GM21723 (cell line): ENCODE results near the gene CCL16.
"Not testable (repeated sequence)": the region's sequence is repeated elsewhere in the genome, so short reads cannot be mapped to it uniquely, and the experiment has no call there.

Experiments
- ATAC-seq: cut with Tn5 transposase; IDR thresholded peaks from one replicate; pipeline ENCODE4 v1.9.1; 2021; ENCODE audit warnings: mild to moderate bottlenecking, moderate library complexity; ENCODE audit not compliant: unreplicated experiment

The CCL16 gene

GRCh38 chr17:35981246-35981645, at the start of gene CCL16:
Gene CCL16 (minus strand): TSS chr17:35981497. CDS start chr17:35981420, 77 bp downstream.
- ATAC-seq, result no peak

- ATAC-seq, result no peak
These were observed 49.7 kb upstream of the CCL16 start for GRCh38 chr17:36030956-36031355.

- no peak for ATAC-seq
These were observed 46.5 kb upstream of the CCL16 start for GRCh38 chr17:36027761-36028160.

- ATAC-seq, result no peak
These were observed 43.0 kb upstream of the CCL16 start for GRCh38 chr17:36024106-36024869.

- ATAC-seq, result no peak
These were observed 38.1 kb upstream of the CCL16 start for GRCh38 chr17:36019423-36019822.

- no peak for ATAC-seq
These were observed 36.5 kb upstream of the CCL16 start, which contains the start of gene CCL23 for GRCh38 chr17:36017799-36018198. Gene CCL23 (minus strand): TSS chr17:36017972. CDS start chr17:36017897, 75 bp downstream.

GRCh38 chr17:36016555-36016954, 35.3 kb upstream of the CCL16 start:
- ATAC-seq, result no peak

GRCh38 chr17:36015895-36016294, 34.6 kb upstream of the CCL16 start:
- ATAC-seq, result not testable (repeated sequence)

- ATAC-seq, result no peak
These were observed 33.6 kb upstream of the CCL16 start for GRCh38 chr17:36014946-36015345.

- ATAC-seq, result no peak
These were observed 29.9 kb upstream of the CCL16 start for GRCh38 chr17:36011201-36011600.

GRCh38 chr17:36008998-36009665, 27.8 kb upstream of the CCL16 start:
- no peak for ATAC-seq

GRCh38 chr17:36004594-36005108, 23.4 kb upstream of the CCL16 start:
- ATAC-seq, result no peak

GRCh38 chr17:36002631-36003030, 21.3 kb upstream of the CCL16 start:
- no peak for ATAC-seq

GRCh38 chr17:36001862-36002603, 20.7 kb upstream of the CCL16 start:
- ATAC-seq, result no peak

- no peak for ATAC-seq
These were observed 19.9 kb upstream of the CCL16 start, which contains the start of gene CCL15 for GRCh38 chr17:36001110-36001771. Gene CCL15 (minus strand): TSS chr17:36001553. CDS start chr17:36001492, 61 bp downstream.

- ATAC-seq, result no peak
These were observed 19.4 kb upstream of the CCL16 start for GRCh38 chr17:36000732-36001109.

- no peak for ATAC-seq
These were observed 17.5 kb upstream of the CCL16 start for GRCh38 chr17:35998756-35999155.

- no peak for ATAC-seq
These were observed 16.8 kb upstream of the CCL16 start for GRCh38 chr17:35998018-35998545.

- not testable (repeated sequence) for ATAC-seq
These were observed 14.0 kb upstream of the CCL16 start for GRCh38 chr17:35995346-35995745.

GRCh38 chr17:35991075-35991474, 9.8 kb upstream of the CCL16 start:
- ATAC-seq, result no peak
